Body of pancreas (tissue), 4 donors: ENCODE measurements around the gene COQ7.

Experiments used
- POLR2A ChIP-seq, 3 donors: fragments of 450-650 bp; IDR thresholded peaks; one replicate each; pipeline ENCODE4 v1.6.1; 2016; ENCODE audit warnings: antibody characterized with exemption in 3 of 3, mild to moderate bottlenecking in 2 of 3
- TF ChIP-seq, protein P1 (sequence below), 7 experiments: fragments of 450-650 bp in 4 of 7; fragments of 200-600 bp in 3 of 7; sonication (generic) in 3 of 7; IDR thresholded peaks; one replicate each; pipeline ENCODE4 v1.5.1; 2016 to 2019; ENCODE audit warnings: antibody characterized with exemption in 7 of 7

DNA sequence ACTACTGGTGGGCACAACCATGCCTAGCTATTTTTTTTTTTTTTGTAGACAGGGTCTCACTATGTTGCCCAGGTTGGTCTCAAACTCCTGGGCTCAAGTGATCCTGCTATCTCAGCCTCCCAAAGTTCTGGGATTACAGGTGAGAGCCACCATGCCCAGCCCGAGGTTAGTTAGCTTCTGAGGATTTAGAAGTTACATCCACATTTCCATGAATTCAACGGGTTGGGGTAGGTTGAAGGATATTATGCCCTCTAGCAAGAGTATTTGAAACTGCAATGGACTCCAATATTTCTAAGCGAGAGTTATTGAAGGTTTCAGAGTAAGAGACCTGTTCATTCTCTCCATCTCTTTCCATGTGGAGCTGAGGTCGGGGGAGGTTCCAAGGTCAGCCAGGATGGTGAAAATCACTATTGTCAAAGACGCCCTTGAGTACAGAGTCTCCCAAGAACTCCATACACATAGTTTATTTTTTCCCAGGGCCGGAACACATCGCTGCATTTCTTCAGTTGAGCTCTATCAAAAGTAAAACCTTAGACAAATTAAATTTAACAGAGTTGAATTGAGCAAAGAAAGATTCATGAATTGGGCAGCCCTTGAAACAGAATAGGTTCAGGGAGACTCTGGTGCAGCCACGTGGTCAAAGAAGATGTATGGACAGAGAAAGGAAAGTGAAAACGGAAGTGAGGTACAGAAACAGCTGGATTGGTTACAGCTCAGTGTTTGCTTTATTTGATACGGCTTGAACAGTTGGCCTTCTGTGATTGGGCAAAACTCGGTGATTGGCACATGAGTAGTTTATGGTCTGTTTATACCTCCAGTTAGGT is 27.3 kb downstream of the COQ7 start:
- TF ChIP-seq POLR2A (IDR thresholded peaks at IDR 0.05): no peak
- TF ChIP-seq, protein P1, sequence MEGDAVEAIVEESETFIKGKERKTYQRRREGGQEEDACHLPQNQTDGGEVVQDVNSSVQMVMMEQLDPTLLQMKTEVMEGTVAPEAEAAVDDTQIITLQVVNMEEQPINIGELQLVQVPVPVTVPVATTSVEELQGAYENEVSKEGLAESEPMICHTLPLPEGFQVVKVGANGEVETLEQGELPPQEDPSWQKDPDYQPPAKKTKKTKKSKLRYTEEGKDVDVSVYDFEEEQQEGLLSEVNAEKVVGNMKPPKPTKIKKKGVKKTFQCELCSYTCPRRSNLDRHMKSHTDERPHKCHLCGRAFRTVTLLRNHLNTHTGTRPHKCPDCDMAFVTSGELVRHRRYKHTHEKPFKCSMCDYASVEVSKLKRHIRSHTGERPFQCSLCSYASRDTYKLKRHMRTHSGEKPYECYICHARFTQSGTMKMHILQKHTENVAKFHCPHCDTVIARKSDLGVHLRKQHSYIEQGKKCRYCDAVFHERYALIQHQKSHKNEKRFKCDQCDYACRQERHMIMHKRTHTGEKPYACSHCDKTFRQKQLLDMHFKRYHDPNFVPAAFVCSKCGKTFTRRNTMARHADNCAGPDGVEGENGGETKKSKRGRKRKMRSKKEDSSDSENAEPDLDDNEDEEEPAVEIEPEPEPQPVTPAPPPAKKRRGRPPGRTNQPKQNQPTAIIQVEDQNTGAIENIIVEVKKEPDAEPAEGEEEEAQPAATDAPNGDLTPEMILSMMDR (IDR thresholded peaks at IDR 0.05): no peak
